ENCODE data around the gene SLMAP. TPM values are rescaled to one million over a fixed set of nuclear protein-coding genes. Genes with fewer than 3 reads are reported as not detected.
"Not testable (repeated sequence)": the region's sequence is repeated elsewhere in the genome, so short reads cannot be mapped to it uniquely, and the experiment has no call there.

SLMAP gene
- total and polyA plus RNA-seq, 9 donors: 39.3 to 63.2 (median 47.6) TPM

DNA sequence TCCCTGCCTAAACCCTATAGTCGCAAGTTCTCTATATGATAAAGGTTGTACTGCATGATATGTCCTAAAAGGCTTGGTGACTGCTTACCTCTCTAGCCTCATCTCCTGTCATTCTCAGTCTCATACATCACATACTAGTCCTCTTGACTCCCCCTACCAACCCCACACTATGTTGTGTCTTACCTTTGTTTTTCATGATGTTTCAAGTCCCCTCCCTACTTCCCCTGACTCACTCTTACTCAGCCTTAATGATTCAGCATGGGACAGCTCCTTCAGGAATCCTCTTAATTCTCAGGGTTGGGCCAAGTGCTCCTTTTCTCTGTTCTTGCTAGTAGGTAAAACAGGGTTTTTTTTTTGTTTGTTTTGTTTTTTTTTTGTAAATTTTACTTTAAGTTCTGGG, 49.6 kb downstream of the SLMAP start:
- H3K4me3 ChIP-seq (ENCODE audit: low read length): no peak overlapping the region
- H3K36me3 ChIP-seq (ENCODE audit: control insufficient read depth, insufficient read depth, low read length): no peaks in the 10 kb centered on the region
- H3K4me1 ChIP-seq (ENCODE audit: control insufficient read depth, insufficient read depth, low read length): peaks cover 1% of the 10 kb centered on the region
- H3K27me3 ChIP-seq (ENCODE audit: control insufficient read depth, insufficient read depth, low read length): no peaks in the 10 kb centered on the region
- WGBS (ENCODE audit: insufficient coverage): no CpG with 5 or more reads among the region's 1 CpG
- DNase-seq: no peak
- H3K9me3 ChIP-seq (replicated peaks; ENCODE audit: control insufficient read depth, low read depth, low read length): no peaks in the 10 kb centered on the region
- no peak overlapping the region for H3K27ac ChIP-seq (ENCODE audit: low read length)

DNA sequence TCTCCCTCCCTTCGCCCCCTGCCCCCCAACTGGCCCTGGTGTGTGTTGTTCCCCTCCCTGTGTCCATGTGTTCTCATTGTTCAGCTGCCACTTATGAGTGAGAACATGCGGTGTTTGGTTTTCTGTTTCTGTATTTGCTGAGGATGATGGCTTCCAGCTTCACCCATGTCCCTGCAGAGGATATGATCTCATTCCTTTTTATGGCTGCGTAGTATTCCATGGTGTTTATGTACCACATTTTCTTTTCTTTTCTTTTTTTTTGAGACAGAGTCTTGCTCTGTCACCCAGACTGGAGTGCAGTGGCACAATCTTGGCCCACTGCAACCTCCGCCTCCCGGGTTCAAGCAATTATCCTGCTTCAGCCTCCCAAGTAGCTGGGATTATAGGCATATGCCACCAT, 50.1 kb downstream of the SLMAP start:
- not testable (repeated sequence) for H3K27me3 ChIP-seq (ENCODE audit: control insufficient read depth, insufficient read depth, low read length); H3K4me3 ChIP-seq (ENCODE audit: low read length); DNase-seq; H3K27ac ChIP-seq (ENCODE audit: low read length); H3K4me1 ChIP-seq (ENCODE audit: control insufficient read depth, insufficient read depth, low read length); H3K36me3 ChIP-seq (ENCODE audit: control insufficient read depth, insufficient read depth, low read length); H3K9me3 ChIP-seq (replicated peaks; ENCODE audit: control insufficient read depth, low read depth, low read length)
- 100% methylated on average over 3 of the region's 5 CpGs for WGBS (ENCODE audit: insufficient coverage)

DNA sequence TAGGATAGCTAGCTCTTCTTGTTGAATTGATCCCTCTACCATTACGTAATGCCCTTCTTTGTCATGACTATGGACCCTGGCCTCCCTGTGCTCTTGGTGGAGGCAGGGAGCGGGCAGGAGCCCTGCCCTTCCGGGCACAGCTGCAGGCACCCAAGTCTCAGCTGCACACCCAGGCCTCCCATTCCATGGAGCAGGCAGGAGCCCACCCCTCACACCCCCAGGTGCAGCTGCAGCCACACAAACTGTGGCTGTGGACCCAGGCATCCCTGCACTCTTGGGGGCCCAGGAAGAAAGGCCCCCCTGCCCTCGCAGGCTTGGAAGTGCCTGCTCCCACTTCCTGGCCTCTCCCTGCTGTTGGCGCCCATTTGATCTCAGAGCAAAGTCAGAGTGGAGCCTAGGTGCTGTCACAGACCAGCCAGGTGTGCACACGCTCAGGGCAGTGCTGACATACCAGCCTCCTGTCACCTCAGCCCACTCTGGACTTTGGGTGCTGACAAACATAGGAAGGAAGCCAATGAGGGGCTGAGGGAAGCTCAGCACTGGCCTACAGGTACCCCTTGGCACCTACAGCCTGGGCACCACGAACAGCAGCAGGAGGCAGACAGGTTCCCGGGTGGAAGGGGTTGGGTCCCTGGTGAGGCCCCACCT, 53.0 kb downstream of the SLMAP start:
- Histone ChIP-seq H3K36me3 (ENCODE audit: control insufficient read depth, insufficient read depth, low read length) (no peaks in the 10 kb centered on the region), H3K27me3 (ENCODE audit: control insufficient read depth, insufficient read depth, low read length) (no peaks in the 10 kb centered on the region), H3K9me3 (replicated peaks; ENCODE audit: control insufficient read depth, low read depth, low read length) (no peaks in the 10 kb centered on the region), H3K27ac (ENCODE audit: low read length) (no peak overlapping the region), H3K4me1 (ENCODE audit: control insufficient read depth, insufficient read depth, low read length) (no peaks in the 10 kb centered on the region), H3K4me3 (ENCODE audit: low read length) (no peak overlapping the region)
- no peak for DNase-seq
- 95% methylated on average over 7 of the region's 8 CpGs for WGBS (ENCODE audit: insufficient coverage)

DNA sequence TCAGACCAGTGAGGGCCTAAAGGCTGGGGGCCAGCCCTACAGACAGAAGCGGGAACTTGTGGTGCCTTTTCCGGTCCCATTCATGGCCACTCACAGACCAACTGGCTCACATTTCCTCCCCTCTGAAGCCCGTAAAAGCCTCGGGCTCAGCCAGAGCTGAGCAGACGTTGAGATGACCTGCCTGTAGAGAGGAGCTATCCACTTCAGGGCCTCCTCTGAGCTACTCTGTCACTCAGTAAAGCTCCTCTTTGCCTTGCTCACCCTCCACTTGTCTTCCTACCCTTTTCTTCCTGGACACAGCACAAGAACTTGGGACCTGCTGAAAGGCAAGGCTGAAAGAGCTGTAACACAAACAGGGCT, 53.5 kb downstream of the SLMAP start:
- Histone ChIP-seq H3K4me1 (ENCODE audit: control insufficient read depth, insufficient read depth, low read length) (no peaks in the 10 kb centered on the region), H3K36me3 (ENCODE audit: control insufficient read depth, insufficient read depth, low read length) (no peaks in the 10 kb centered on the region), H3K27ac (ENCODE audit: low read length) (no peak overlapping the region), H3K9me3 (replicated peaks; ENCODE audit: control insufficient read depth, low read depth, low read length) (no peaks in the 10 kb centered on the region), H3K4me3 (ENCODE audit: low read length) (no peak overlapping the region), H3K27me3 (ENCODE audit: control insufficient read depth, insufficient read depth, low read length) (no peaks in the 10 kb centered on the region)
- WGBS (ENCODE audit: insufficient coverage): 62% methylated on average over 5 of the region's 5 CpGs
- no peak for DNase-seq

DNA sequence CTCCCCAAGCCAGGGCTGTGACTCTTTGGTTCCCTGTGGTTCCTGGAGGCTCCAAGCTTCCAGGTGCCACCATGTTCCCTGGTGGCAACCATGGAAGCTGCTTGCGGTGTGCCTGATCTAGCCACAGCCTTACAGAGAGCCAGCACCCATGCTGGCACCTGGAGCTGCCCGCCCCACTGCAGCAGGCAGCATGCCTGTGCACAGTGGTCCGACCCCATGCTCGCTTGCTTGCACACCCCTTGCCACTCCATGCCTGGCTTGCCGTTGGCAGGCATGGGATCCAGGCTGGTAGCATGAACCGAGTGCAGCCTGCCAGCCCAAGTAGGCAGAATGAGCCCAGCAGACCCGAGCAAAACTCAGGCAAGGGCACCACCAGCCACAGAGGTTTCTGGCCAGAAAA, 53.9 kb downstream of the SLMAP start:
- 93% methylated on average over 6 of the region's 7 CpGs for WGBS (ENCODE audit: insufficient coverage)
- no peak for DNase-seq
- Histone ChIP-seq H3K9me3 (replicated peaks; ENCODE audit: control insufficient read depth, low read depth, low read length) (no peaks in the 10 kb centered on the region), H3K4me3 (ENCODE audit: low read length) (no peak overlapping the region), H3K27me3 (ENCODE audit: control insufficient read depth, insufficient read depth, low read length) (no peaks in the 10 kb centered on the region), H3K4me1 (ENCODE audit: control insufficient read depth, insufficient read depth, low read length) (no peaks in the 10 kb centered on the region), H3K36me3 (ENCODE audit: control insufficient read depth, insufficient read depth, low read length) (no peaks in the 10 kb centered on the region), H3K27ac (ENCODE audit: low read length) (no peak overlapping the region)

DNA sequence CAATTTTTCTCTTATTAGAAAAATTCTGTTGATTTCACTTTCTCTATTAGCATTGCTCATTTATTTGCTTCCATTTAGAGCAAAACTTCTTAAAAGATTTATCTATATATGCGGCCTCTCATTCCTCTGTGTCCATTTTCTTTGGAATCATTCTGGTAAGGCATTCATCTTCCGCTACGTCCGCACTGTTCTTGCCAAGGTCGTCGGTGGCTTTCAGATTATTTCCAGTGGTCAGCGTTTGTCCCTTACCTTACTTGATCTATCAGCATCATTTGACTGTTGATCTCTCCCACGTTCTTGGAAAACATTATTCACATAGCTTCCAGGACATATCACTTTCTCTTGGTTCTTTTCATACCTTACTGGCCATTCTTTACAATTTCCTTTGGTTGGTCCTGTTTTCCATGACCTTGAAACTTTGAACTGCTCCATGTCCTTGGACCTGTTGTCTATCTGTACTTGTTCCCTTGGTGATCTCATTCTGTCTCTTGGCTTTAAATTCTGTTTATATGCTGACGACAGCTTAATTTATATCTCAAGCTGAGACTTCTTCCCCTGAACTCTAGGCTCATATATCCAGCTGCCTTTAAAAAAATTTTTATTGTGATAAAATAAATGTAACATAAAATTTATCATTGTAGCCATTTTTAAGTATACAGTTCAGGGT, 54.5 kb downstream of the SLMAP start:
- H3K4me3 ChIP-seq (ENCODE audit: low read length): no peak overlapping the region
- H3K27me3 ChIP-seq (ENCODE audit: control insufficient read depth, insufficient read depth, low read length): no peaks in the 10 kb centered on the region
- peak; percentile 51 for DNase-seq
- no peaks in the 10 kb centered on the region for H3K9me3 ChIP-seq (replicated peaks; ENCODE audit: control insufficient read depth, low read depth, low read length)
- 57% methylated on average over 8 of the region's 9 CpGs for WGBS (ENCODE audit: insufficient coverage)
- H3K4me1 ChIP-seq (ENCODE audit: control insufficient read depth, insufficient read depth, low read length): no peaks in the 10 kb centered on the region
- H3K36me3 ChIP-seq (ENCODE audit: control insufficient read depth, insufficient read depth, low read length): no peaks in the 10 kb centered on the region
- no peak overlapping the region for H3K27ac ChIP-seq (ENCODE audit: low read length)

DNA sequence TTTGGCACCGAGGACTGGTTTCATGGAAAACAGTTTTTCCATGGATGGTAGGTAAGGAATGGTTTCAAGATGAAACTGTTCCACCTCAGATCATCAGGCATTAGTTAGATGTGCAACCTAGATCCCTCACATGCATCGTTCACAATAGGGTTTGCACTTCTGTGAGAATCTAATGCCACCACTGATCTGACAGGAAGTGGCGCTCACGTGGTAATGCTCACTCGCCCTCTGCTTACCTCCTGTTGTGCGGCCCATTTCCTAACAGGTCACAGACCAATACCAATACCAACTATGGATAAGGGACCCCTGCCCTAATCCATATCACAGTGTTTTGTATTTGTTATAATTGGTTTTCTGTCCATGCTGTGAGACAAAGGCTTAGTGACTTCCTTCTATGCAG, 58.9 kb downstream of the SLMAP start:
- H3K27ac ChIP-seq (ENCODE audit: low read length): no peak overlapping the region
- no peak for DNase-seq
- no peak overlapping the region for H3K4me3 ChIP-seq (ENCODE audit: low read length)
- WGBS (ENCODE audit: insufficient coverage): 83% methylated on average over 1 of the region's 6 CpGs
- H3K36me3 ChIP-seq (ENCODE audit: control insufficient read depth, insufficient read depth, low read length): no peaks in the 10 kb centered on the region
- no peaks in the 10 kb centered on the region for H3K27me3 ChIP-seq (ENCODE audit: control insufficient read depth, insufficient read depth, low read length)
- H3K4me1 ChIP-seq (ENCODE audit: control insufficient read depth, insufficient read depth, low read length): no peaks in the 10 kb centered on the region
- H3K9me3 ChIP-seq (replicated peaks; ENCODE audit: control insufficient read depth, low read depth, low read length): no peaks in the 10 kb centered on the region

DNA sequence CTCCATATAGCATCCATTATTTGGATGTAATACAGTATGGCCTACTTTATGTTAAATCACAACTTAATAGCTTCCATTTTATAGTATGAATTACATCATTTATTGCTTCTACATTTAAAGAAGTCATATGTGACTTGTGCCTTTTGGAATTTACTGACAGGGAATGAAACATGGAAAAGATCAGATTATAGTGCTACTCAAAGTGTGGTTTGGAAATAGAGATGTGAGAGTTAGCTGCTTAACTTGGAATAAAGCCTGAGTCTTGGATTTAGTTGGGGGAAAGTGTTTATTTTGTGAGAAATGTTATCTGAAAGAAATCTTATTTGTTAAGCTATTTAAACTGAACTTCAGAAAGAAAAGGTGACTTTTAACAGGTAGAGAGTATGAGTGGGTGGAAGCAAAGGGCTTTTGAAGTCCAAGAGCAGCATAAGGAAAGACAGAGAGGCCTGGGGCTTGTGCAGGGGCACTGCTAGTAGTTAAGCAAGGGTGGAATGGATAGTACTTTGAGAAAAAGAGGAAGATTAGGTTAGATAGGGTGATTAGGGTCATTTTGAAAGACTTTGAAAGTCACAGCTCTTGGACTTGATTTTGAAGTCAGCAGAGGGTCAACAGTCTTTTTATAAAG, 60.5 kb downstream of the SLMAP start:
- Histone ChIP-seq H3K36me3 (ENCODE audit: control insufficient read depth, insufficient read depth, low read length) (no peaks in the 10 kb centered on the region), H3K4me1 (ENCODE audit: control insufficient read depth, insufficient read depth, low read length) (no peaks in the 10 kb centered on the region), H3K4me3 (ENCODE audit: low read length) (no peak overlapping the region), H3K9me3 (replicated peaks; ENCODE audit: control insufficient read depth, low read depth, low read length) (no peaks in the 10 kb centered on the region), H3K27ac (ENCODE audit: low read length) (no peak overlapping the region), H3K27me3 (ENCODE audit: control insufficient read depth, insufficient read depth, low read length) (no peaks in the 10 kb centered on the region)
- DNase-seq: no peak

DNA sequence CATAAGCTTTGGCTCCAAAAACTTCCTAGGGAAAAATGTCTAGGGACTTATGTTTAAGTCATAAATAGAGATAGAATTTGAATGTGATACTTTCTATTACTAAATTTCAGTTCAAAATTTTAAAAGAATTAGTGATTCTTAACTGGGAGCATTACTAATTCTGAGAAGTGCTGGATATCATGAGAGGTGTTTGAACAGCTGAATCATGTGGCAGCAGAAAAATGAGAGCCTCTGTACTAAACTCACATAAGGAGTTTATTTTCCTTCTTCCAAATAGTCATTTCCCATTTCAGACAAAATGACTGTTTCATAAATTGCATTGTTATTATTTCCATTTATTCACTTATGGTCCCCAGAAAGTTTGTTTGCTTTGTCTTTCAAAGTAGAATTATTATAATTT, 62.7 kb downstream of the SLMAP start:
- no peaks in the 10 kb centered on the region for H3K9me3 ChIP-seq (replicated peaks; ENCODE audit: control insufficient read depth, low read depth, low read length)
- H3K27me3 ChIP-seq (ENCODE audit: control insufficient read depth, insufficient read depth, low read length): no peaks in the 10 kb centered on the region
- H3K4me3 ChIP-seq (ENCODE audit: low read length): no peak overlapping the region
- H3K27ac ChIP-seq (ENCODE audit: low read length): no peak overlapping the region
- no peaks in the 10 kb centered on the region for H3K36me3 ChIP-seq (ENCODE audit: control insufficient read depth, insufficient read depth, low read length)
- DNase-seq: no peak
- no peaks in the 10 kb centered on the region for H3K4me1 ChIP-seq (ENCODE audit: control insufficient read depth, insufficient read depth, low read length)

DNA sequence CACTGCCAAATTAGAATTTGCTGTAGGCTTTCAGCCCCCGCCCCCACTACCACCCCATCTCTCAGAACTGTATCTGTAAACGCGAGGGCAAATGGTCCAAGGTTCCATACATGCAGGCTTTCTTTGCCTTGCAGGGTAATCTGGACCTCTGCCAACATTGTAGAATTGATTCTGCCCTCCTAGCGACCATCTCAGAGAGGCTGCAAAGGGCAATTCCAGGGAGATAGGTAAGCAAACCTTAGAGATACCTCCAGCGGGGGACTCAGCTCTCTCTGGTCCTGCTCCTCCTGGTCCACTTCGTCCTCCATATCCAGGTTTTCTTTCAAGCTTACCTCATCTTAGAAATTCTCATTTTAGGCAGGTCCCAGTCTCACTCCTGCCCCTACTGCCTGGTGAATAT, 64.4 kb downstream of the SLMAP start:
- no peaks in the 10 kb centered on the region for H3K9me3 ChIP-seq (replicated peaks; ENCODE audit: control insufficient read depth, low read depth, low read length)
- H3K4me1 ChIP-seq (ENCODE audit: control insufficient read depth, insufficient read depth, low read length): no peaks in the 10 kb centered on the region
- 78% methylated on average over 5 of the region's 6 CpGs for WGBS (ENCODE audit: insufficient coverage)
- H3K27ac ChIP-seq (ENCODE audit: low read length): no peak overlapping the region
- H3K27me3 ChIP-seq (ENCODE audit: control insufficient read depth, insufficient read depth, low read length): no peaks in the 10 kb centered on the region
- DNase-seq: no peak
- H3K36me3 ChIP-seq (ENCODE audit: control insufficient read depth, insufficient read depth, low read length): no peaks in the 10 kb centered on the region
- H3K4me3 ChIP-seq (ENCODE audit: low read length): no peak overlapping the region

Measured in muscle of leg (tissue), 11 donors.